ENCODE data around the gene DNAJC3. TPM values are rescaled to one million over a fixed set of nuclear protein-coding genes. Genes with fewer than 3 reads are reported as not detected.

DNAJC3 gene
- total and polyA plus RNA-seq, 2 of the 13 experiments (the other 11 are each of a cell fraction or from before 2014, with no cell fraction given): 10.4 to 48.2 TPM

DNA sequence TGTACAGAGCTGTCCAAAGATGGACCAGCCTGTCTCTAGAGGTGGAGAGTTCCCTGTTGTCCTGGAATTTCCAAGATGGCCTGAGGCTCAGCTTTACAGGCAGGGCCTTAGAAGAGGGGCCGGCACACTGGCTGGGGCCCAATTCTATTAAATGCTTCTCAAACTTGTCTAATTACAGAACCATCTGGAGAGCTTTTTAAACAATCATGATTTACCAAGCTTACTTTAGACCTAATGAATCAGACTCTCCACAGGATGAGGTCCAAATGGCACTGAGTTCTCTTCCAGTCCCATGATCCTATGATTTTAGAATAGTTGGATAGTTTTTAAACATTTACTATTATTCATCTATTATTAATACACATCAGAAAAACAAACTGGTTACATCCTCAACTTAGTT lies 123.5 kb downstream of the DNAJC3 start:
- POLR2A ChIA-PET: no interaction called here
- no peak overlapping the region for H3K4me3 ChIP-seq (replicated peaks in 1 of 3; ENCODE audit: insufficient read depth in 1 of 3, low read depth in 2 of 3, low read length in 3 of 3)
- no peak overlapping the region for H3K4me2 ChIP-seq (ENCODE audit: low read depth, low read length)
- H3K27me3 ChIP-seq (ENCODE audit: control insufficient read depth in 1 of 2, insufficient read depth in 2 of 2, low read length in 2 of 2): no peaks in the 10 kb centered on the region
- DNase-seq (ENCODE audit: low spot score) (no peak), ATAC-seq (peak; percentile 30; the same call in 2 of the 3 replicates), FAIRE-seq (no peak)
- TF ChIP-seq ZNF207 (IDR thresholded peaks at IDR 0.05; ENCODE audit: borderline replicate concordance): no peak
- TF ChIP-seq ZNF660 (CRISPR knock-in tag; IDR thresholded peaks at IDR 0.05; ENCODE audit: borderline replicate concordance, low read depth): no peak
- TF ChIP-seq TCF7 (IDR thresholded peaks at IDR 0.05; ENCODE audit: low read depth): no peak
- TF ChIP-seq ARHGAP35 (CRISPR knock-in tag; IDR thresholded peaks at IDR 0.05; ENCODE audit: borderline replicate concordance): no peak
- no peak for TF ChIP-seq ZNF3 (CRISPR knock-in tag; IDR thresholded peaks at IDR 0.05)
- TF ChIP-seq PHF20 (CRISPR knock-in tag; IDR thresholded peaks at IDR 0.05): no peak
- no peak for TF ChIP-seq ZNF235 (CRISPR knock-in tag; IDR thresholded peaks at IDR 0.05; ENCODE audit: borderline replicate concordance)
- TF ChIP-seq ZNF274 (CRISPR knock-in tag; IDR thresholded peaks at IDR 0.05): no peak
- TF ChIP-seq ZNF747 (CRISPR knock-in tag; IDR thresholded peaks at IDR 0.05; ENCODE audit: borderline replicate concordance): no peak
- intact Hi-C loops (cut with micrococcal nuclease; ENCODE audit: unreplicated experiment): no loop called here
- no peaks in the 10 kb centered on the region for H3K9me3 ChIP-seq (ENCODE audit: low read length)
- H4K20me1 ChIP-seq (ENCODE audit: insufficient read depth, low read length): no peaks in the 10 kb centered on the region
- H3K79me2 ChIP-seq (ENCODE audit: insufficient read depth, low read length): no peaks in the 10 kb centered on the region
- BruUV-seq (replicated peaks): no TSS peak
- in situ Hi-C loops (cut with HindIII; ENCODE audit: extremely low pct_ligation_motif_present, low pct_unique_long_range_greater_than_20kb): no loop called here
- H3K27ac ChIP-seq (ENCODE audit: extremely low read length, insufficient read depth, low read length): no peak overlapping the region
- H2AFZ ChIP-seq (ENCODE audit: low read length): no peak overlapping the region
- no peak overlapping the region for H3K9ac ChIP-seq (ENCODE audit: insufficient read depth, low read depth, low read length)
- H3K36me3 ChIP-seq (replicated peaks in 1 of 2; ENCODE audit: control insufficient read depth in 1 of 2, insufficient read depth in 2 of 2, low read length in 2 of 2): no peaks in the 10 kb centered on the region
- CTCF ChIA-PET (ENCODE audit: low intra/inter-chr PET ratio, low total read pairs): no interaction called here
- H3K4me1 ChIP-seq (ENCODE audit: insufficient read depth, low read length): no peaks in the 10 kb centered on the region
- 100% methylated on average over 1 of the region's 1 CpG for WGBS (ENCODE audit: low lambda C conversion rate)

GRCh38 chr13:95801825-95802224 lies 124.9 kb downstream of the DNAJC3 start:
- in situ Hi-C loops (cut with HindIII; ENCODE audit: extremely low pct_ligation_motif_present, low pct_unique_long_range_greater_than_20kb): no loop called here
- no TSS peak for BruUV-seq (replicated peaks)

More at GRCh38 chr13:95801825-95802224, 124.9 kb downstream of the DNAJC3 start:
- H2AFZ ChIP-seq (ENCODE audit: low read length): no peak overlapping the region
- H3K27me3 ChIP-seq (ENCODE audit: control insufficient read depth in 1 of 2, insufficient read depth in 2 of 2, low read length in 2 of 2): no peaks in the 10 kb centered on the region
- H3K9me3 ChIP-seq (ENCODE audit: low read length): no peaks in the 10 kb centered on the region
- H3K27ac ChIP-seq (ENCODE audit: extremely low read length, insufficient read depth, low read length): no peak overlapping the region
- H3K36me3 ChIP-seq (replicated peaks in 1 of 2; ENCODE audit: control insufficient read depth in 1 of 2, insufficient read depth in 2 of 2, low read length in 2 of 2): no peaks in the 10 kb centered on the region
- H4K20me1 ChIP-seq (ENCODE audit: insufficient read depth, low read length): no peaks in the 10 kb centered on the region
- no peak for FAIRE-seq
- CTCF ChIA-PET (ENCODE audit: low intra/inter-chr PET ratio, low total read pairs): no interaction called here
- intact Hi-C loops (cut with micrococcal nuclease; ENCODE audit: unreplicated experiment): no loop called here
- no peak overlapping the region for H3K4me2 ChIP-seq (ENCODE audit: low read depth, low read length)
- TF ChIP-seq NR2F1 (CRISPR knock-in tag; IDR thresholded peaks at IDR 0.05) (no peak), CEBPB (IDR thresholded peaks at IDR 0.05; ENCODE audit: borderline replicate concordance, low read depth, low read length) (peak; percentile 76)
- ATAC-seq: no peak
- no peak for DNase-seq (ENCODE audit: low spot score)
- no peaks in the 10 kb centered on the region for H3K4me1 ChIP-seq (ENCODE audit: insufficient read depth, low read length)
- WGBS (ENCODE audit: low lambda C conversion rate): 93% methylated on average over 4 of the region's 4 CpGs
- H3K79me2 ChIP-seq (ENCODE audit: insufficient read depth, low read length): no peaks in the 10 kb centered on the region
- no peak overlapping the region for H3K4me3 ChIP-seq (replicated peaks in 1 of 3; ENCODE audit: insufficient read depth in 1 of 3, low read depth in 2 of 3, low read length in 3 of 3)
- no peak overlapping the region for H3K9ac ChIP-seq (ENCODE audit: insufficient read depth, low read depth, low read length)
- POLR2A ChIA-PET: no interaction called here
